ENCODE measurements around the gene EGFL8. TPM values are rescaled to one million over a fixed set of nuclear protein-coding genes. Genes with fewer than 3 reads are reported as not detected.

EGFL8 gene
- total and polyA plus RNA-seq, 8 donors = 8.1 to 35.2 (median 23.2) TPM

- Histone ChIP-seq H3K4me1 (peaks cover 11 to 29% of the 10 kb centered on the region in 2 donors), H3K27ac (no peak overlapping the region), H3K36me3 (peaks cover 0 to 53% of the 10 kb centered on the region in 2 donors), H3K9me3 (no peaks in the 10 kb centered on the region), H3K4me3 (no peak overlapping the region), H3K27me3 (no peaks in the 10 kb centered on the region)
- no peak for TF ChIP-seq CTCF (IDR thresholded peaks at IDR 0.05)
- intact Hi-C loops (cut with DNase I) = no loop called here
- ATAC-seq (no peak), DNase-seq (no peak)
These were observed 6.8 kb downstream of the EGFL8 start for GRCh38 chr6:32171234-32171633.

GRCh38 chr6:32173051-32173727 is 8.8 kb downstream of the EGFL8 start:
- intact Hi-C loops (cut with DNase I) = no loop called here
- DNase-seq = no peak

GRCh38 chr6:32174416-32174815 is 10.0 kb downstream of the EGFL8 start:
- no peak overlapping the region for H3K27ac ChIP-seq
- ATAC-seq (no peak), DNase-seq (no peak)
- peaks cover 23 to 49% of the 10 kb centered on the region in 2 donors for H3K4me1 ChIP-seq
- intact Hi-C loops (cut with DNase I) = no loop called here
- peaks cover 0 to 21% of the 10 kb centered on the region in 2 donors for H3K36me3 ChIP-seq
- no peaks in the 10 kb centered on the region for H3K9me3 ChIP-seq
- H3K27me3 ChIP-seq = no peaks in the 10 kb centered on the region
- TF ChIP-seq CTCF (IDR thresholded peaks at IDR 0.05) = no peak
- H3K4me3 ChIP-seq = peak overlapping the region in 1 of 2 donors; percentile 79

More at GRCh38 chr6:32173051-32173727, 8.8 kb downstream of the EGFL8 start:
- H3K27ac ChIP-seq = no peak overlapping the region
- no peak overlapping the region for H3K4me3 ChIP-seq
- peaks cover 0 to 33% of the 10 kb centered on the region in 2 donors for H3K36me3 ChIP-seq
- no peak for TF ChIP-seq CTCF (IDR thresholded peaks at IDR 0.05)
- ATAC-seq = no peak
- H3K27me3 ChIP-seq = no peaks in the 10 kb centered on the region
- H3K4me1 ChIP-seq = peaks cover 20 to 40% of the 10 kb centered on the region in 2 donors
- H3K9me3 ChIP-seq = no peaks in the 10 kb centered on the region

- peak overlapping the region; percentile 97 to 98 for H3K27ac ChIP-seq
- TF ChIP-seq CTCF (IDR thresholded peaks at IDR 0.05) = no peak
- peak overlapping the region; percentile 74 to 79 for H3K4me3 ChIP-seq
- peaks cover 0 to 19% of the 10 kb centered on the region in 2 donors for H3K36me3 ChIP-seq
- ATAC-seq (no peak), DNase-seq (no peak)
- no peaks in the 10 kb centered on the region for H3K27me3 ChIP-seq
- no peaks in the 10 kb centered on the region for H3K9me3 ChIP-seq
- intact Hi-C loops (cut with DNase I) = no loop called here
- peaks cover 23 to 58% of the 10 kb centered on the region in 2 donors for H3K4me1 ChIP-seq
These were observed 10.9 kb downstream of the EGFL8 start for GRCh38 chr6:32175322-32175710.

GRCh38 chr6:32175711-32176475 is 11.5 kb downstream of the EGFL8 start, which contains the start of gene AGPAT1:
Gene AGPAT1, minus strand, starts transcription at chr6:32176084. Its CDS starts 4,588 bp downstream, at chr6:32171496.
- TF ChIP-seq CTCF (IDR thresholded peaks at IDR 0.05) = no peak
- peak; percentile 75 for ATAC-seq
- DNase-seq = peak; percentile 97 to 98 (median 98)
- peaks cover 23 to 63% of the 10 kb centered on the region in 2 donors for H3K4me1 ChIP-seq
- H3K27me3 ChIP-seq = no peaks in the 10 kb centered on the region
- no peaks in the 10 kb centered on the region for H3K9me3 ChIP-seq
- H3K27ac ChIP-seq = peak within 1 kb of the TSS; percentile 97 to 98
- peak within 1 kb of the TSS; percentile 74 to 79 for H3K4me3 ChIP-seq
- intact Hi-C loops (cut with DNase I) = no loop called here
- peaks cover 0 to 17% of the 10 kb centered on the region in 2 donors for H3K36me3 ChIP-seq
